GM18502 (cell line): Measurements from ENCODE around the gene BMPR2.
"Not testable (repeated sequence)": the region's sequence is repeated elsewhere in the genome, so short reads cannot be mapped to it uniquely, and the experiment has no call there.

Experiments used
- ATAC-seq: cut with Tn5 transposase; IDR thresholded peaks from one replicate; pipeline ENCODE4 v1.9.1; 2021; ENCODE audit warnings: mild to moderate bottlenecking; ENCODE audit not compliant: unreplicated experiment, poor library complexity

The BMPR2 gene

DNA sequence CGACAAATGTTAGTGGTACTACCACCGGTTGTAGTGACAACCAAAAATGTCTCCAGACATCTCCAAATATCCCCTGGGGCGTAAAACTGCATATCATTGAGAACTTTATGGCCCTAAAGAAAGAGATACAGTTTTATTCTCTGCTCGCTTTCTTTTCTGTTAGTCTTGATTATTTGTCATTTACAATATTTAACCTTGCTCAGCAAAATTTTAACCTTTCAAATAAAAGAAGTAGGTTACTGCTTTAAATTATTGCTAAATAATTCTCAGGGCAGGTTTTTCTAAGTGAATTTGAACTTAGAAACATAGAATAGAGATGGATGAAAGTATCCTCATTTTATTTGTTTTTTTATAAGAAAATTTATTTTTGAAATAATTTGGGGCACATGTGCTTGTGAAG, 67.9 kb downstream of the BMPR2 start:
- no peak for ATAC-seq

DNA sequence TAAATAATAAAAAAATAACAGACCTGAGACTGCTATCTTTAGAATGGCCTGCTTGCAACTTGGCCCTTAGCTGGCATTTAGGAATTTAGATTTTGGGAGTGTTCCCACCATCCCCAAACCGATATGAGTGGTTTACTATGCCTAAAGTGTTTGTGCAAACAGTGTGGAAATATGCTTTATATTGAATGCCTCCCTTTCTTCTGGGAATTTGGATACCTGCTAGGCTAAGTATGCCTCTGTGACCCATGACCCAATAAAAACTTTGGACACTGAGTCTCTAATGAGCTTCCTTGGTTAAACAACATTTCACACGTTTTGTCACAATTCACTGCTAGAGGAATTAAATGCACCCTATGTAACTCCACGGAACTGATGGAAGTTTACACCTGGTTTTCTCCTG, 73.2 kb downstream of the BMPR2 start:
- ATAC-seq = no peak

DNA sequence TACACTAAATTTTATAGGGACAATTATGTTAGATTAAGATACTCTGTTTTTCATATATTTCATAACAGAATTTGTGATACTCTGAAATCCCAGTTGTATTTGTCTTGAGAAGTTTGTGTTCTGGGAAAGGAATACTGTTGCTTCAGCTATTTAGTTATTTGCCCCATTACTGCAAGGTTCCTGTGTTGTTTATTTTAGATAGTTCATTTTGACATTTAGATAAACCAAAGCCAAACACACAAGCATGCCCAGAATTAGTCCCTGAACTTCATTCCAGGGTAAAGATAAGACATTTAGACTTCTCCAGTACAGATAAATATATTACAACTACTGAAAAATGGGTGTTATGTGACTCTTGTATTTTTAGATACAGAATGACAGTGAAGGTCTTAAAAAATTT, 74.7 kb downstream of the BMPR2 start:
- ATAC-seq = no peak

DNA sequence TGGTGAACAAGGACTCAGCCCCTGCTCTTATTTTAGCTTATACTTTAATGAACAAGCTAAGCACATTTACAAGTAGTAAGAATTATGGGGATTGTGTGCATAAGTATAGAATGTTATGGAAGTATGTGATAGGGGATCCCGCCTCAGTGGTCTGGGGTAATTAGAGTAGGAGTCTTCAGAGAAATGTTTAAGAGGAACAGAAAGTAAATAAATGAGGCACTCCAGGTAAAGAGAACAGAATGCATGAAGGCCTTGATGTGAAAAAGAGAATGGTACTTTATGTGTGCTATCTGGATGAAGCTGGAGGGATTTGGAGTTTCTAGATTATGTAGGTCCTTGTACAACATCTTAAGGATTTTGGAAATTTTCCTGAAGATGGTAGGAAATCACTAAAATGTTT, 76.6 kb downstream of the BMPR2 start:
- ATAC-seq = no peak

GRCh38 chr2:202454536-202454935, 78.4 kb downstream of the BMPR2 start:
- no peak for ATAC-seq

GRCh38 chr2:202455114-202455513, 79.0 kb downstream of the BMPR2 start:
- no peak for ATAC-seq

DNA sequence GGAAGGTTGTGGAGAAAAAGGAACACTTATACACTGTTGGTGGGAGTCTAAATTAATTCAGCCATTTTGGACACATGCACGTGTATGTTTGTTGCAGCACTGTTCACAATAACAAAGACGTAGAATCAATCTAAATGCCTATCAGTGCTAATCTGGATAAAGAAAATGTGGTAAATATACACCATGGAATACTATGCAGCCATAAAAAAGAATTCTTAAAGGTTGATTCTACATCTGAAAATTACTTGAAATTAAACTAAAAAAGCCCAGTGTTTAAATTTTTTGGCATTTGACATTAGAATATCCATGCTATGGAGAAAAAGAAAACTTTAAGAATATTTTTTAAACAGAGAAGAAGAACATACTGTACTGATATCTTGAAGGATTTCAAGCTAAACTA, 84.0 kb downstream of the BMPR2 start:
- no peak for ATAC-seq

DNA sequence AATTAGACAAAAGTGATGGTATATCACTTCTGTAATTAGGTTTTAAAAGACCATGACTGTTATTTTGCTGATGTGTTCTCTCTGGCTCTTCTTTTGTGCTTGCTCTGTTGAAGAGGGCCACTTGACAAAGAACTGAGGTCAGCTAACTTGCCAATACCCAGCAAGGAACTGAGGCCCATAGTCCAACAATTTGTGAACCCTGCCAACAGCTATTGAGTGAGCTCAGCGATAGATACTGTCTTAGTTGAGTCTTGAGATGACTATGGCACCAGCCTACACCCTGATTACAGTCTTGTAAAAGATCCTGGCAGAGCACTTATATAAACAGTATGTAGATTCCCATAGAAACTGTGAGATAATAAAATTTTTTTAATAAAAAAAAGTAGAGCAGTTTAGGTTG, 103.0 kb downstream of the BMPR2 start:
- no peak for ATAC-seq

- ATAC-seq = no peak
Observed at GRCh38 chr2:202479610-202480009, 103.5 kb downstream of the BMPR2 start.

- no peak for ATAC-seq
Observed at GRCh38 chr2:202486351-202486750, 110.2 kb downstream of the BMPR2 start.

DNA sequence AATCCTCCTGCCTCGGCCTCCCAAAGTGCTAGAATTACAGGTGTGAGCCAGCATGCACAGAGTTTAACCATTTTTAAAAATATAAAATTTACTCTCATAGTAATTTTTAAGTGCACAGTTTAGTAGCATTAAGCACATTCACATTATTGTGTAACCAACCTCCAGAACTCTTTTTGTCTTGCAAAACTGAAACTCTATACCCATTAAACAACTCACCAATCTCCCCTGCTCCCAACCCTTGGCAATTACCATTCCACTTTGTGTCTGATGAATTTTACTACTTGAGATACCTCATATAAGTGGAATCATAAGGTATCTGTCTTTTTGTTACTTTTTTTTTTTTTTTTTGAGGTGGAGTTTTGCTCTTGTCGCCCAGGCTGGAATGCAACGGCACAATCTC, 112.5 kb downstream of the BMPR2 start:
- no peak for ATAC-seq

DNA sequence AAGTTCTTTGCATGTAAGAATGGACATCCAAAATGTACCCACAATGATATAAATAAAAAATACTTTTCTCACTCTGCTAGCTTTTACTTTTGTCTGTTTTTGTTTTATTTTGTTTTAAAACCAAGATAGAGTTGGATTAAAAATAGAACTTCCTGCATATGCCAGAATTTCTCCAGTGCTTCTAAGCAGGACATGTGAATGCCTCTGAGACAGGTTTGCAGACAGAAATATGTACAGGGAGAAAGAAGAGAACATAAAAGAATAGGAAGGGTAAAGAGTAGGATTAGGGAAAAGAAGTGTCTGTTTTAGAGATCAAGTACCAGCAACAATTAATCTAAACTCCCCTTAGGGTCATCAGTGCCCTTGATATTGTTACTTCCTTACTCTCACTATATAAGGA, 114.4 kb downstream of the BMPR2 start:
- no peak for ATAC-seq

DNA sequence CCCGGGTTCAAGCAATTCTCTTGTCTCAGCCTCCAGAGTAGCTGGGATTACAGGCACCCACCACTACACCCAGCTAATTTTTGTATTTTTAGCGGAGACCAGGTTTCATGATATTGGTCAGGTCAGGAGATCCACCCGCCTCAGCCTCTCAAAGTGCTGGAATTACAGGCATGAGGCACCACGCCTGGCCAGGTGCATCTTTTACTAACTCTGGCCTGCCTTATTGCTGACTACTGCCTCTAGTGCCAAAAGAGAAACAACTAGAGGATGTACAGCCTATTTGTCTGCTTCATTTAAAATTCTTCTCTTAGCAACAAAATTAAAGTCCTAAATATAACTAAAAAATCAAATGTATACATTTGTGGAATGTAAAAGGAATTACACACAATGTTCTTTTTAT, 115.4 kb downstream of the BMPR2 start:
- no peak for ATAC-seq

DNA sequence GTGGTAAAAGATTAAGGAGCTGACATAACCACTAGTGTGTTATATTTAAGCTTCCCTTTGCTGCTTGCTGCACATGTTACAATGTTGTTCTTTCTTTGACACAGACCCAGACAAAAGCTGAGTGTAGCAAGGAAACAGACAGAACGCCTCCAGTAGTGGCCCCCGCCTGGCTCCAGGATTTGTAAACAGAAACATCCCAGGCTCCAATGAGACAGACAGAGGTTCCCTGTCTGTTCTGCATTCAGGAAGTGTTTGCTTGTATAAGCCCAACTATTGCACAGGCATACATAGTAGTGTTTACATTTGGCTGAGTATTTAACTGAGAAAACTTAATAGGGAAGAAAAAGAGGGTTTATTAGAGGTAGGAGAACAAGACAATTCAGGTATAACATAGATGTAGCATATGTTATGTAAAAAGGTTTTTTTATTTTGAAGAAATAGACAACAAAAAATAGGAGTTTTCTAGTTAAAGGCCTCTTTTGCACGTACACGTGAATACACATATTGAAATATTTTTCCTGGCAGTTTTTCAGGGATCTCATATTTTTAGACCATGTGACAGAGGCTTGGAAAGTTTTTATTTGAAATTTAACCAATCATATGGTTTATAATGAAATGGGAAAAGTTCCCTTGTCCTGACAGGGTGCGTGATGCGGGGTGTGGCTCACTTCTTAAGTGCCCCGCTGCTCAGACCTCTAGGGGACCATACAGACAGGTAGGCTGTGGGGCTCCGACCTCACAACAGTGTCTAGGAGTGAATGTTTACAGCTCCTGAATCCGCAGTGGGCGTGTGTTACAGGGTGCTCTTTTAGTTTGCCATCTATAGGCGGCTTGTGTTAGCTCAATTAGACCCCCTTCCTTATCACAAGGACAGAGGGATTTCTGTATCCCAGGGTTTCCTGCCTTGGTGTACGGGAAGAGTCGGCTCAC, 118.4 kb downstream of the BMPR2 start:
- ATAC-seq = no peak

DNA sequence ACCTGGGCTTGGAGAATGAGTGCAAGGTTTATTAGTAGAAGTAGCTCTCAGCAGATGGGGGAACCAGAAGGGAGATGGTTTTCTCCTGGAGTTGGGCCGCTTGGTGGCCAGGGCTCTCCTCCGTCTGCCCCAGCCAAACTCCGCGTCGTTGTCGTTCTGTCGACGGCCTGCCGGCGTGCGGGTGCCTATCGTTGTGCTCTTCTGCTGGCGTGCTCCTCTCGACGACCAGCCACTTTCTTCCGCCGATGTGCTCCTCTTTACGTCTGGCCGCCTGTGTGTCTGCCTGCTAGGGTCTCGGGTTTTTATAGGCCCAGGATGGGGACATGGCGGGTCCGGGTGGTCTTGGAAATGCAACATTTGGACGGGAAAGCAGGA, 119.1 kb downstream of the BMPR2 start:
- no peak for ATAC-seq

DNA sequence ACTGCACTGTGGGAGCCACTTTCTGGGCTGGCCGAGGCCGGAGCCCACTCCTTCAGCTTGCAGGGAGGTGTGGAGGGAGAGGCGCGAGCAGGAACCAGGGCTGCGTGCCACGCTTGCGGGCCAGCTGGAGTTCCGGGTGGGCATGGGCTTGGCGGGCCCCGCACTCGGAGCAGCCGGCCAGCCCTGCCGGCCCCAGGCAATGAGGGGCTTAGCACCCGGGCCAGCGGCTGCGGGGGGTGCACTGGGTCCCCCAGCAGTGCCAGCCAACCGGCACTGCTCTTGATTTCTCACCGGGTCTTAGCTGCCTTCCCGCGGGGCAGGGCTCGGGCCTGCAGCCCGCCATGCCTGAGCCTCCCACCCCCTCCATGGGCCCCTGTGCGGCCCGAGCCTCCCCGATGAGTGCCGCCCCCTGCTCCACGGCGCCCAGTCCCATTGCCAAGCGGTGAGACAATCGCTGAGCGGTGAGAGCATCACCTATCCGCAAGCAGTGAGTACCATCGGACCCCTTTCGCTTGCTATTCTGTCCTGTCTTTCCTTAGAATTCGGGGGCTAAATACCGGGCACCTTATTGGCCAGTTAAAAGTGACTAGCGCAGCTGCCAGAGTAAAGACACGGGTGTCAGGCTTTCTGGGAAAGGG, 120.8 kb downstream of the BMPR2 start:
- not testable (repeated sequence) for ATAC-seq

- not testable (repeated sequence) for ATAC-seq
Observed at GRCh38 chr2:202497473-202497866, 121.3 kb downstream of the BMPR2 start.

DNA sequence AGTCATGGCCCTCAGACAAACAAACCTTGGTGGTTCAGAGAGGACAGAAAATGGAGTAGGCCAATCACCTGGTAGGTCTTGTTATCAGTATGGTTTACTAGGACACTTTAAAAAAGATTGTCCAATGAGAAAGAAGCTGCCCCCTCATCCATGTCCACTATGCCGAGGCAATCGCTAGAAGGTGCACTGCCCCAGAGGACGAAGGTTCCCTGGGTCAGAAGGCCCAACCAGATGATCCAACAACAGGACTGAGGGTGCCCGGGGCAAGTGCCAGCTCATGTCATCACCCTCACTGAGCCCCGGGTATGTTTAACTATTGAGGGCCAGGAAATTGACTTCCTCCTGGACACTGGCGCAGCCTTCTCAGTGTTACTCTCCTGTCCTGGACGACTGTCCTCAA, 123.7 kb downstream of the BMPR2 start:
- not testable (repeated sequence) for ATAC-seq

GRCh38 chr2:202503276-202503675, 127.1 kb downstream of the BMPR2 start:
- not testable (repeated sequence) for ATAC-seq

DNA sequence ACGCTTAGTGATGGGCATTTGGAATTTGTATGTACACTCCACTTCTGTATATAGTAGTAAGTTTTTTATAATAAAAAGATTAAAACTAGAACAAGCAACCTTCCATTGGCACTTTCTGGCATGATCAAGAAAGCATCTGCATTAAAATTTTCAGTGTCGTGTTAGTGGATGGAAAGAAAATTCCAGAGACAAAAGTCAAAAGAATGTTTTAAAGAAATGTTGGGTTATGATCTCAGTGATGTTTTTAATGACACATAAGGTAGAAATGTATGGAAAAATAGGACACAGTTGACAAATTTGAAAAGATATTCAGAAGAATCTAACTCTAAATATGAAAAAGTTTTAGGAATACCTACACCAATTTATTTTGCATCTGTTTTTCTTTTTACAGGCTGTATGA, 132.6 kb downstream of the BMPR2 start:
- ATAC-seq = no peak

DNA sequence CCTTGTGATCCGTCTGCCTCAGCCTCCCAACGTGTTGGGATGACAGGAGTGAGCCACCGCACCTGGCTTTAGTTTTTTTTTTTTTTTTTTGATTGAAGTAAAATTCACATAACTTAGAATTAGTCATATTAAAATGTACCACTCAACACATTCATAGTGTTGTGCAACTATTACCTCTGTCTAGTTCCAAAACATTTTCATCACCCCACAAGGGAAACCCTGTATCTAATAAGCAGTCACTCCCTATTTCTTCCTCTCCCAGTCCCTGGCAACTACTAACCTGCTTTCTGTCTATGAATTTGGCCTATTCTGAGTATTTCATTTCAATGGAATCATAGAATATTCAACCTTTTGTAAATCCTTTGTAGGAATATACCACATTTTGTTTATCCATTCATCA, 134.8 kb downstream of the BMPR2 start:
- ATAC-seq = no peak

DNA sequence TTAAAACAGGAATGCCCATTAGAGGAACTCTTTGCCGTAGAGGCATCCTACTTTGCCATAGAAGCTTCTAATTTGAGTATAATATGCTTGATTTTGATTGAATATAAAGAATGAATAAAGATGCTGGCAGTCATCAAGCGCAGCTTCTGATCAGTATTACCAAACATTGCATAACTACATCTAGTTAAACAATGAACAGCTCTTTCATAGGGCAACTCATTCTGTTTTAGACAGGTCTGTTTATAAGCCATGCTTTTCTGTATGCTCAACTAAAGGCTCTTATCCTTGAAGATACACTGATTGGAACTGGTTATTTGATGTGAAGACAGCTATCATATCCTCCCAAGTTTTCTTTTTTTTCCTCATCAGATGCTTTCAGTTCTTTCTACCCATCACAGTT, 136.0 kb downstream of the BMPR2 start:
- no peak for ATAC-seq
